HK-2 (cell line): ENCODE data around the gene FBLIM1.

Source experiments
- DNase-seq: peaks from one replicate; pipeline ENCODE4 v3.0.0-alpha.2; 2018; ENCODE audit not compliant: unreplicated experiment

The FBLIM1 gene

DNA sequence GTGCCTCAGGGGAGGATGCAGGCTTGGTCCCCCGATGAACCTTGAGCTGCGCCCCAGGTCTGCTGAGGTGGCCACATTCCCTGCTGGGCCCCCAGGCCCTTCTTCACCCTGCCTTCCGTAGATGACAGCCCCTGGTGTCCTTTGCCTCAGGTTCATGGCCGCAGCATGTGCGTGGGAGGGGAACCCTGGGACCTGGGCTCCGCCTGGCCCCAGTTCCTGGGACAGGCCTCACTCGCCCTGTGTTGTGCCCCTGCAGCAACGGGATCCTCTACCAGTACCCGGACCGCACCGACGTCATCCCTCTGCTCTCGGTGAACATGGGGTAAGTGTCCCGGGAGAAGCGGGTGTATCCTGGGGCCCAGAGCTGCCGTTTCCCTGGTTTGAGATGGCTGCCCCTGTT lies 27.7 kb upstream of the FBLIM1 start:
- no peak for DNase-seq

DNA sequence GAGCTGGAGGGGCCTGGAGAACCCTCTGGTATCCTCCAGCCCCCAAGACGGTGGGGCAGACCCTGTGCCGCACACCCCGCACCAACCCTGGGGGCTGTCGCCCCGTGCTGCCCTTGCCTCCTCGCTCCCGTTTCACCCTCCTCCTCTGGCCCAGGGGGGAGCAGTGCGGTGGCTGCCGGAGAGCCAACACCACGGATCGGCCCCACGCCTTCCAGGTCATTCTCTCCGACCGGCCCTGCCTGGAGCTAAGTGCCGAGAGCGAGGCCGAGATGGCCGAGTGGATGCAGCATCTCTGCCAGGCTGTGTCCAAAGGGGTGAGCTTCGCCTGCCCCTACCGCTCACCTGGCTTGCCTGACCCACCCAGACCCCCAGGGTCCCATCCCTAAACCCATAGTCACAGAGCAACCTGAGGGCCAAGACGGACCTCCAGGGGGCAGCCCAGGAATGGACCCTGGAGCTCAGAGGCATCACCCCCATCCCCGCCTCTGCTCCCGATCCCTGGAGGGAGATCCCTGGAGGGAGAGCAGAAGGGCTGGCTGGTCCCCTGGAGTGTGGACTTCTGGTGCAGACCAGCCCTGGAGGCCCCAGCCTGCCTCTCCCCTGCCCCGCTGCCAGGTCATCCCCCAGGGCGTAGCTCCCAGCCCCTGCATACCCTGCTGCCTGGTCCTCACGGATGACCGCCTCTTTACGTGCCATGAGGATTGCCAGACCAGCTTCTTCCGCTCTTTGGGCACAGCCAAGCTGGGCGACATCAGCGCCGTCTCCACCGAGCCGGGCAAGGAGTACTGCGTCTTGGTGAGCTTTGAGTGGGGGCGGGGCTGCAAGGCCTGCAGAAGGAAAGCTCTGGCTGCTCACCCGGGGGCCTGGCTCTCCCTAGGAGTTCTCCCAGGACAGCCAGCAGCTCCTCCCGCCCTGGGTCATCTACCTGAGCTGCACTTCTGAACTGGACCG lies 26.6 kb upstream of the FBLIM1 start:
- DNase-seq, result no peak

GRCh38 chr1:15732686-15733081 lies 25.9 kb upstream of the FBLIM1 start:
- no peak for DNase-seq

DNA sequence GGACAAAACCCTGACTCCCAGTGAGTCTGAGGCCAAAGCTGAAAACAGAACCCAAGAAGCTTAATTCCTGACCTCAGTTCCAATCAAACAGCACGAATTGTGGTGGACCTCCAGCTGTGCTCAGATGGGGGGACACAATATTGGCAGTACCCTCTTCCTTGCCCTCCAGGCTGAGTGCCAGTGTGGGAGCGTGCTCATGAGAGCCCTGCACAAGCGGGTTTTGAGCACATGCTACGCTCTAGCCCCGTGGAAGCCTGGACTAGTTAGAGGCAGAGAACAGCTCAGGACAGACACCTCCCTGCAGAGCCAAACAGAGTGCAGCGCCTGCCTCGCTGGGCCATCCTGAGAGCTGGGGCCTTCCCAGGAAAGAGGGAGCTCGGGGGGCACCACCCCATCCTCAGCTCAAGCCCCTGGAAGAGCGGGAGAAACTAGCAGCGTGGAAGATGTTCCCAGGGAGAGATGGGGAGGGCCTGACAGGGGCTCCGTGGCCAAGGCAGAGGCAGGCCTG lies 25.3 kb upstream of the FBLIM1 start:
- no peak for DNase-seq

- no peak for DNase-seq
These were observed 24.8 kb upstream of the FBLIM1 start for GRCh38 chr1:15733726-15734226.

DNA sequence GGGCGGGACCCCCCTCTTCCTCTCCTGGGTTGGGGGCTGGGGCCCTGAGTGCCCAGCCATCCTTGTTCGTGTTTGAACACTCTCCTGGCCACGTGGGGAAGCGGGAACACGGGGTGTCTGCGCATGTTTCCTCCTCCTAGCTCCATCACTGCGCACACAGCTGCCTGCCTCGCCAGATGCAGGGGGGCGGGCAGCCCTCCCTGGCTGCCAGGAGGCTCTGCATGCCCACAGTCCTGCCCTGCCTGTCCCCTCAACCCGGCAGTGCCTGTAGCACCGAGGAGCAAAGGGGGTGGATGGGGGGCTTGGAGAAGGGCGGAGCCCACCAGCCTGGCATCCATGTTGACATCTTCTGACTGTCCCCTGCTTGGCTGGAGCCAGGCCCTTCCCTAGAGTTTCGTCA lies 24.3 kb upstream of the FBLIM1 start:
- DNase-seq, result no peak

DNA sequence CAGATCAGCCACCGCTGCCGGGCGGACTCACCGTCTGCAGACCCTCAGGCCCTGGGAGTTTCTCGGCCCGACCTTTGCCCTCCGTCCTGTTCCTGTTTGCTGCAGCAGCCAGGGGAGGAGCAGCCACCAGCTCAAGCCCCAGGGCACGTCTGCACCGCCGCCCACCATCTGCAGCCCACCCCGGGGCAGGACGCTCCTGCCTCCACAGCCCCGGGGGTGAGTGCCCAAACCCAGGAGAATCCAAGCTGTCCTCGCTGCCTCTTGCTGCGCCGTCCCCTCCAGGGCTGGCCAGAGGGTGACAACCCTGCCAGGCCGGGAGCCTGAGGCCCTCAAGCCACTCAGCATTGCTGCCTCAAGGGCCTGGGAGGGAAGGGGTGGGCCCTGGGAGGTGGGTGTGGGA lies 23.7 kb upstream of the FBLIM1 start:
- no peak for DNase-seq

DNA sequence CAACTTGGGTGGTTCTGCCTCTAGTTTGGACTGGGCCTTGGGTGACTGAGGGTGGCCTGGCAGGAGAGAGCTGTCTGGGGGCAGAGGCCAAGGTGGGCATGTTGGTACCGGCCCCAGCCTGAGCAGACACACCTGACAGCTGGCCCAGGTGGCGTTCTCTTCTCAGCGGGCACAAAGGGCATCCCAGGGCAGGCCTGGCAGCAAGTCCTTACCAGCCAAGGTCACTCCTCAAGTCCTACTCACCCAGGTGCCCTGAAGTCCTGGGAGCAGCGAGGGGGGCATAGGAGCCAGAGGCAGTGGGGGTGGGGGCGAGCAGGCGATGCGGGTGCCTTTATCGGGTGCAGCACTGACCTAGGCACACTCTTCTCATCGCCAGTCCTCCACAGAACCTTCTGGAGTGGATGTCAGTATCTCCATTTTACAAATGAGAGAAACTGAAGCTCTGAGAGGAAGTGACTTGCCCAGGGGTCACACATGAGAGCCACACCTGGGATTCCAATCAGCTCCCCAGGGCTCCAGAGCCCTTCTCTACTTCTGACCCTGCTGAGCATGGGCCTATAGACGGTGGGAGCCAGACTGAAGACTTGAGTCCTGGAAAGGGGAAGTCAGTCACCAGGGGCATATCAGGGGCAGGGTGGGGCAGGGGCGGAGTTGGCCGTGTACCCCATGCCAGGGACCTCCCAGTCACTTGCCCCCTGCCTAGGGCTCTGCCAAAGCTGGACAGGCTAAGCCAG lies 23.1 kb upstream of the FBLIM1 start:
- no peak for DNase-seq

GRCh38 chr1:15736038-15736891 lies 22.3 kb upstream of the FBLIM1 start, which contains the start of gene SLC25A34:
SLC25A34 (plus strand) TSS chr1:15736258; CDS start chr1:15736486, 228 bp downstream.
- no peak for DNase-seq

DNA sequence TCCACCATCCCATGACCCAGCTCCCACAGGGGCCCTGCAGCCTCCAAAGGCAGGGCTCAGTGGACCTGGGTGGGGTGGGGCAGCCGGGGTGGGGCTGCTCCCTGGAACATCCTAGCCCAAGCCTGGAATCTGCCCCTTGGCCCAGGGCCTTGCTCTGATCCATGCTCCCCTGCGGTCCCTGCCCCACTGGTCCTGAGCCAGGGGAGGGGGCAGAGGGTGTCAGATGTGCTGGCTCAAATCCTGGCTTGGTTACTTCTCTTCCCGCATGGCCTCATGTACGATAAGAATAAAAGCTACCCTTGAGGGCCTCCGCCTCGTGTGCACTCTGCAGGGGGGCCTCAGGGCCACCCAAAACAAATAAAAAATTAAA lies 21.7 kb upstream of the FBLIM1 start:
- DNase-seq, result no peak

DNA sequence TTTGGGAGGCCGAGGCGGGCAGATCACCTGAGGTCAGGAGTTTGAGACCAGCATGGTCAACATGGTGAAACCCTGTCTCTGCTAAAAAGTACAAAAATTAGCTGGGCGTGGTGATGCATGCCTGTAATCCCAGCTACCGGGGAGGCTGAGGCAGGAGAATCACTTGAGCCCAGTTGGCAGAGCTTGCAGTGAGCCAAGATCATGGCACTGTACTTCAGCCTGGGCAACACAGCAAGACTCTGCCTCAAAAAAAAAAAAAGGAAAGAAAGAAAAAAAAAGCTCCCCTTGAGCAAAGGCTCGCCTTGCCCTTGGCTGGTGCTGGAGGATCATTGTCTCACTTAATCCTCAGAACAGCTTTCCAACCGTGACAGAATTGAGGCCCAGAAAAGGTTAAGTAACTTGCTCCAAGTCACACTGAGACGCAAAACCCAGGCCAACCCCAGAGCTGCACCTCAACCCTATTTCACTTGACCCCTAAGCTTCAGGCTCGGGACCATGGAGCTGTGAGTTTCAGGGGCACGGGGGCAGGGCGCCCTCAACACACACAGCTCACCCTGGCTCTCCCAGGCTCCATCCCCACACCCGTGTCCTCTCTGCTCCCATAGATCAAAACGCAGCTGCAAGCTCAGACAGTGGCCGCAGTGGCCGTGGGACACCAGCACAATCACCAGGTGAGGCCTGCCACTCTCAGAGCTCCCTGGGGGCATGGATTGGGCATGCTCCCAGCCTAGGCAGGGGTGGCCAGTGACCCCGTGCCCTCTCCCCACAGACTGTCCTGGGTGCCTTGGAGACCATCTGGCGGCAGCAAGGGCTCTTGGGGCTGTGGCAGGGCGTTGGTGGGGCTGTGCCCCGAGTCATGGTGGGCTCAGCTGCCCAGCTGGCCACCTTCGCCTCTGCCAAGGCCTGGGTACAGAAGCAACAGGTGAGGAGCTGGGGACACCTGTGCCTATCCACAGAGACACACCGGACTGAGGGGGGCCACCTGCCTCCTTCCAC lies 21.0 kb upstream of the FBLIM1 start:
- no peak for DNase-seq

DNA sequence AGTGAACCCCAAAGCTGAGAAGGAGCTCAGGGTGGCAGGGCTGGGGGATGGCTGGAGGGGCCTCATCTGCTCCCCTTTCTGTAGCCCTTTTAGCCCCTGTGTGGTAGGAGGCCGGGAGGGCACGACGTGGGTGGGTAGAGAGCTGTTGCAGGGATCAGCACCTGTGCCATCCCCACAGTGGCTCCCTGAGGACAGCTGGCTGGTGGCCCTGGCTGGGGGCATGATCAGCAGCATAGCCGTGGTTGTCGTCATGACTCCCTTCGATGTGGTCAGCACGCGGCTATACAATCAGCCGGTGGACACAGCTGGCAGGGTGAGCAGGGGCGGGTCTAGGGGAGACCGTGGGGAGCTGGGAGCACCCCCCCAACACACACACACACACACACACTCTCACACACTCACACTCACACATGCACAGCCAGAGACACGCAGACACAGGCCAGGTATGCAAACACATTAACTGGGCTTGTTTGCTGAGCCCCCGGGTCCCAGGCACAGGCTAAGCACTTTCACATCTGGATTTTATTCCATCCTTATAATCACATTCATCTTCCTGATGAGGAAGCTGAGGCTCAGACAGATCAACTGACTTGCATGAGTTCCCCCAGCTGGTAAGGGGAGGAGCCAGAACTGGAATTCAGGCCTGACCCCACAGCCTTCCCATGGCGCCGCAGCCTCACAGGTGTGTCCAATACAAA lies 20.0 kb upstream of the FBLIM1 start:
- DNase-seq, result no peak

- DNase-seq, result no peak
These were observed 19.3 kb upstream of the FBLIM1 start for GRCh38 chr1:15739259-15739658.

DNA sequence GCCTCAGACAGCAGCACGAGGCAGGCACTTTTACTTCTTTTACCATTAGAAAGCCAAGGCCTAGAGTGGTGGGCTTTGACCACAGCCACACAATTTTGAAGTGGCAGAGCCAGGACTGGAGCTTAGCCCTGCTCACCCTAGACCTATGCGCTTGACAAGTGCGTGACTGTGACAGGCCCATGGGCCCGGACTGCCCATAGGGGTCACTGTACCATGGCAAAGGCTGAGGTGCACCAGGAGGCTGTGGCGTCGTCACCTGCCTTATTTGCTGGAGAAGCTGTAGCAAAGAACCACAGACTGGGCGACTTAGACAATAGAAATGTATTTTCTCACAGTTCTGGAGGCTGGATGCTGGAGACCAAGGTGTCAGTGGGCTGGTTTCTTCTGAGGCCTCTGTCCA lies 18.9 kb upstream of the FBLIM1 start:
- DNase-seq, result no peak

- peak; percentile 84 for DNase-seq
These were observed 17.4 kb upstream of the FBLIM1 start for GRCh38 chr1:15740924-15741850.

DNA sequence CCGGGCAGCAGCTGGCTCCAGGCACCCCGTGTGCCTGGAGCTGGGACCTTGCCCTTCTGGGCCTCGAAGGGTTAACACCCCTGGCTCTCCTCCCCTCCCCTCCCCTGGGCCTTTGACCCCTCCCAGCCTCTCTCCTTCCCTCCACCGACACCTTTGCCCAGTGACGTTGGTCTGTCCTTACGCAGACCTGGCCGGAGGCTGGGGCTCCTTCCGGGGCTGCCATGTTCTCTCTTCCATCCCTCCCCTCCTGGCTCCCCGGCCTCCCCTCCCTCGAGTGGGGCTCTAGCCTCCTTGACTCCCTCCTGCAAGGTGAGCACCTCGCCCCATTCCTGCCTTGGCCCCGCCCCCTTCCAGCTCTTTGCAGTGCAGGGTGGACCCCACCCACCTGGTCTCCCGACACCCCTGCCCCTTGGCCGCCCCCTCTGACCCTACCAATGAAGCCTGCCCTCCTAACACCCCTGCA lies 16.2 kb upstream of the FBLIM1 start, which contains the start of gene TMEM82:
TMEM82 (plus strand) TSS at position 161 of the 463 bp plus-strand sequence; CDS start at position 222, 61 bp downstream.
- DNase-seq, result no peak

GRCh38 chr1:15744122-15744679 lies 14.4 kb upstream of the FBLIM1 start:
- no peak for DNase-seq

GRCh38 chr1:15747378-15747777 lies 11.2 kb upstream of the FBLIM1 start:
- DNase-seq, result no peak
